Aorta (tissue), 5 donors: ENCODE results near the gene CD3G. TPM values are rescaled to one million over a fixed set of nuclear protein-coding genes. Genes with fewer than 3 reads are reported as not detected.
A peak's percentile ranks its signal among the peaks of the same experiment; 100 is the strongest.

Source experiments
- ATAC-seq: fragments of 200-7000 bp; cut with Tn5 transposase; one replicate; pipeline ENCODE4 v1.9.1; 2022; ENCODE audit warnings: moderate library complexity; ENCODE audit not compliant: low FRiP score
- DNase-seq, 2 donors: peaks; one replicate each; pipeline ENCODE4 v3.0.0-alpha.2; 2020
- H3K27ac ChIP-seq, 2 donors: one replicate each; pipeline ENCODE4 v1.5.1; 2013; ENCODE audit warnings: low read length in 2 of 2, mild to moderate bottlenecking in 2 of 2, moderate library complexity in 2 of 2, control low read depth in 1 of 2, inconsistent platforms in 1 of 2, low read depth in 1 of 2
- H3K27me3 ChIP-seq, 2 donors: one replicate each; pipeline ENCODE4 v1.6.1; 2013; ENCODE audit warnings: control low read depth in 1 of 2, low read length in 1 of 2, mild to moderate bottlenecking in 1 of 2, moderate library complexity in 1 of 2; ENCODE audit not compliant: insufficient read depth in 2 of 2, control insufficient read depth in 1 of 2
- H3K36me3 ChIP-seq, 2 donors: one replicate each; pipeline ENCODE4 v1.6.1; 2013; ENCODE audit warnings: control low read depth in 1 of 2, low read length in 1 of 2, mild to moderate bottlenecking in 1 of 2; ENCODE audit not compliant: insufficient read depth in 2 of 2, control insufficient read depth in 1 of 2
- H3K4me1 ChIP-seq, 2 donors: one replicate each; pipeline ENCODE4 v1.6.1; 2013; ENCODE audit warnings: low read length in 2 of 2, control low read depth in 1 of 2, mild to moderate bottlenecking in 1 of 2, moderate library complexity in 1 of 2; ENCODE audit not compliant: insufficient read depth in 2 of 2, control insufficient read depth in 1 of 2
- H3K4me3 ChIP-seq, 2 donors: one replicate each; pipeline ENCODE4 v1.5.1; 2013; ENCODE audit warnings: low read length in 2 of 2, control low read depth in 1 of 2, mild to moderate bottlenecking in 1 of 2
- H3K9me3 ChIP-seq: one replicate; pipeline ENCODE4 v1.6.1; 2013; ENCODE audit warnings: mild to moderate bottlenecking, low read length; ENCODE audit not compliant: control insufficient read depth
- WGBS, 2 donors: extraction: QIAGEN DNeasy Blood & Tissue Kit; methylation state at CpG; one replicate each; pipeline ENCODE4 v1.1.7; 2013; 5-methylcytosine and 5-hydroxymethylcytosine counted together
- intact Hi-C, 2 donors: fragments of 100-400 bp; cut with DNase I; formaldehyde crosslinking; loops; one replicate each; pipeline versions ENCODE4 v1.14.2 to v1.15.0; 2022
- polyA plus RNA-seq, 2 donors: library from polyadenylated mRNA; stranded (reverse); fragments of 200-250 nt; gene quantifications; one replicate each; pipeline ENCODE4 v1.2.3, GENCODE V29; 2013
- total RNA-seq, 2 donors: library from RNA; stranded (reverse); fragmentation: NEBNext Ultra II Directional; extraction: Animal tissue kit (Norgen Biotek cat#: 25700); gene quantifications; one replicate each; pipeline ENCODE4 v1.2.1, GENCODE V29; 2021
- donor health status: healthy with polysubstance abuse.
- donor health status: Bipolar disorder and iron deficiency.
- donor health status: DM: no; HTN: no; CAD: no.
- donor health status: DM: no; HTN: no; CAD: no.
- donor health status: DM: yes; HTN: yes; CAD: no.

The CD3G gene
- total and polyA plus RNA-seq, 4 donors, result 1.1 to 3.0 TPM; not detected in 2

DNA sequence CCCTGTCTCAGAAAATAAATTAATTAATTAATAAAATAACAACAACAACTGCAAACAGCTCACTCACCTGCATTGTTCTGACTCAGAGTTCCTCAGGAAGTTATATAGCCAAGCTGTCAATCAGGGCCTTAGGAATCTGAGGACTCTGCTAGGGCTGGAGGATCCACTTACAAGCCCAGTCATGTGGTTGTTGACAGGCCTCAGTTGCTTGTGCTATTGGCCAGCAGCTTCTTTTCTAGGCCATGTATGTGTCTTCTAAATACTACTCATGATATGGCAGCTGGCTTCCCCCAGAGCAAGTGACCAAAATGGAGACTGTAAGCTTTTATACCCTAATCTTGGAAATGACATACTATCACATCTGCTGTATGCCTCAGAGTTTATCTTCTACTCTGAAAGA lies 36.4 kb downstream of the CD3G start:
- H3K36me3 ChIP-seq, result peaks cover 12 to 18% of the 10 kb centered on the region in 2 donors
- intact Hi-C loops, result no loop called here
- ATAC-seq, result no peak

DNA sequence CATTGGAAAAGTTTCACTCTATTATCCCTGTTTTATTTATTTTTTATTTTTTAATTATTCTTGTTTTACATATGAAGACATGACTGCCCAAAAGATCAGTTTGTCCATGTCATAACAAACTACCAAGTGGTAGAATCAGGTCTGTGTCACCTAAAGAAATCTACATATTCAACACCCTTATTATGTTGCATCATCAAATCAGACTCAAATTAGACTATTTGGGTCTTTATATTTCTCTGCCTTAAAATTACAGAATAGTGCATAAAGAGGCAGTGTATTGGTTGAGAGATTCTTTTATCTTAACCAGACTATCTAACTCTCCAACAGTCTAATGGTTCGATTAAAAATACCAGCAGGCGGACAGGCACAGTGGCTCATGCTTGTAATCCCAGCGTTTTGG lies 38.8 kb downstream of the CD3G start:
- Histone ChIP-seq H3K9me3 (no peaks in the 10 kb centered on the region), H3K4me3 (no peak overlapping the region), H3K27me3 (no peaks in the 10 kb centered on the region), H3K36me3 (peaks cover 15 to 25% of the 10 kb centered on the region in 2 donors), H3K27ac (no peak overlapping the region), H3K4me1 (no peaks in the 10 kb centered on the region)
- ATAC-seq (no peak), DNase-seq (no peak)
- intact Hi-C loops, result no loop called here
- 91 to 92% methylated on average over 3 of the region's 3 CpGs for WGBS, 2 donors

More for the DNA sequence above, 36.4 kb downstream of the CD3G start:
- Histone ChIP-seq H3K9me3 (no peaks in the 10 kb centered on the region), H3K27me3 (no peaks in the 10 kb centered on the region), H3K4me3 (no peak overlapping the region), H3K4me1 (no peaks in the 10 kb centered on the region), H3K27ac (no peak overlapping the region)
- DNase-seq, result no peak

DNA sequence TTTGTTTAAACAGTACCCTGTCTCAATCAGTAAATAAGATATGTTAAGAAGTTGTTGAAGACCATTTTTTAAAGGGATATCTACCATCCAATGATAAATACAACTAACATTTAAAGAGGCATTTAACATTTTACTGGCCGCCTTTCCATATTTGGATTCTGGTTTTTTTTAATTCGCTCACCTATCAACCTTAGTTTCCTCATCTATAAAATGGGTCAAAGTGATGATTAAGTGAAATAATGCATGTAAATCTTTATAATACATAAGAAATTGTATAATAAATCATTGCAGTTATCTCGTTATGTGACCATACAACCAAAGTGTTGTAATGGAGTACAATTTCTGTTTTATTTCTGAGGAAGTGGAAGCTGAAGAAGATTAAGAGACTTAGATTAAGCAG lies 39.5 kb downstream of the CD3G start:
- no peaks in the 10 kb centered on the region for H3K27me3 ChIP-seq
- peaks cover 15 to 25% of the 10 kb centered on the region in 2 donors for H3K36me3 ChIP-seq
- ATAC-seq (no peak), DNase-seq (no peak)
- 94 to 97% methylated on average over 3 of the region's 3 CpGs for WGBS, 2 donors
- H3K27ac ChIP-seq, result no peak overlapping the region
- no peaks in the 10 kb centered on the region for H3K4me1 ChIP-seq
- H3K4me3 ChIP-seq, result no peak overlapping the region
- no peaks in the 10 kb centered on the region for H3K9me3 ChIP-seq
- intact Hi-C loops, result no loop called here

DNA sequence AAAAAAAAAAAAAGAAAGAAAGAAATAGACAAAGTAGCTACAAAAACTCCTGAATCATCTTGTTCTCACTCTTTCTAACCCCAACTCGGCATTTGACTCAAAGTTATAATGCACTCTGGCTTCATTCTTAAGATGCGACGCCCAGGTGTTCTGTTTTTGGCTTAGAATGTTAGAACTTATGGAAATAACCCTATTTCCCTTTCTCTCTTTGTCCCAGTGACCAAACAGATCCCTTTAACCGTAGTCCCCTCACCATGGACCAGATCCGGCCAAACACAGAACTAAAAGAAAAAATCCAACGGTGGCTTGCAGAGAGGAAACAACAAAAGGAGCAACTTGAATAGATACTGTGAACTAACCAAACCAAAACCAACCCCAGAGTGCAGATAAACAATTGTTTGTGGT lies 52.0 kb downstream of the CD3G start:
- no peak overlapping the region for H3K27ac ChIP-seq
- intact Hi-C loops, result no loop called here
- DNase-seq (no peak), ATAC-seq (no peak)
- H3K9me3 ChIP-seq, result no peaks in the 10 kb centered on the region
- H3K27me3 ChIP-seq, result no peaks in the 10 kb centered on the region
- no peaks in the 10 kb centered on the region for H3K4me1 ChIP-seq
- H3K36me3 ChIP-seq, result peaks cover 4 to 5% of the 10 kb centered on the region in 2 donors
- WGBS, 2 donors, result 85 to 91% methylated on average over 6 of the region's 6 CpGs
- no peak overlapping the region for H3K4me3 ChIP-seq

DNA sequence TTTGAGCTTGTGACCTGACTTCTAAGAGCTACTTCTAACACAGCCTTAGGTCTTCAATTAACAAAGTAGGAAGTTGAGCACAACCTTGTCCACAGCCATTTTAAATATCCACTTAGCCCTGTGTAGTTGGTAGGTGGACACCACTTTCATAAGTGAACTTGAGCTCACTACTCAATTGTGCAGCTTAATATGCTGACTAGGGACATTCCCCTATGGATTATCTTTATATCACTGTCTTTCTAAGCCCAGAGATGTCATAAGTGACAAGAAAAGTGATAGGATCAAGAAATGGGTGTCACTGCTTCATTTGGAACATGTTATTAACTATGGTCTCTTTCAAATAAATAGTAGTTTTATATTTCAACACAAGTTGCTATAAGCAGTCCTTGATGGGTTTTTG lies 53.3 kb downstream of the CD3G start:
- Histone ChIP-seq H3K27me3 (no peaks in the 10 kb centered on the region), H3K9me3 (no peaks in the 10 kb centered on the region), H3K4me3 (no peak overlapping the region), H3K4me1 (no peaks in the 10 kb centered on the region), H3K27ac (no peak overlapping the region), H3K36me3 (peaks cover 3 to 4% of the 10 kb centered on the region in 2 donors)
- intact Hi-C loops, result no loop called here
- DNase-seq (no peak), ATAC-seq (no peak)

DNA sequence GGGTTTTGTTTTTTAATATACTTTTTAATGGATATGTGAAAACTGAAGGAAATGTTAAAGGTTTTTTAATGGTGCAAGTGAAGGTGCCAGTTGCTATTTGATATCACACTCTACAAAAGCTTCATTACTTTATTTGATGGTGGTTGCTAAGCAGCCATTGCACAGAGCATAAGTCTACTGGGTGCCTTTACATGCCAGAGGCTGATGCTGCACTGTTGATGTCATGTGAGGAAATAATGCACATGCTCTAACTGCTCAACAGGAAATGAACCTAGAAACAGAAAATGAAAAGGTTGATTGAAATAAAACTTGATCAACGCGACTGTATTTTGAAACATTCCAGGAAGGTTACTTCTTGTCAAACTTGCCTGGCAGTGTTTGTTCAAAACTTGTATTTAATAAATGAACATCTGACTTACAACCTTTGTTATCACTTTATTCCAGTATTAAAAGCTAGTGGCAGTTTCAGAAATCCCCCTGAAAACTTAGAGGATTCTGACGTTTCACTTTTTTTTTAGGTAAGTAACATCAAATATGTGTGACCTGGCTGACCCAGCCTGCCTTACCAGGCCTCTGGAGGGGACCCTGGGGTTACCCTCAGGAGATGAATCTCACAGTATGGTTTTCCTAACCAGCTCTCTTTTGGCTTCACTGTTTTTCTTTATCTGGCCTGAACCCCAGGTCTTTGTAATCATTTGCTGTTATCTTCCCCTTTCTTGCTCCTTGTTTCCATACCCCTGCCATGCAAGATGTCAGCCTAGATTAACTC lies 54.8 kb downstream of the CD3G start:
- 66% methylated on average over 3 of the region's 3 CpGs for WGBS, 2 donors
- Histone ChIP-seq H3K4me1 (no peaks in the 10 kb centered on the region), H3K9me3 (no peaks in the 10 kb centered on the region), H3K36me3 (peaks cover 0 to 4% of the 10 kb centered on the region in 2 donors), H3K27me3 (no peaks in the 10 kb centered on the region), H3K4me3 (no peak overlapping the region), H3K27ac (no peak overlapping the region)
- ATAC-seq (no peak), DNase-seq (no peak)
- intact Hi-C loops, result no loop called here

DNA sequence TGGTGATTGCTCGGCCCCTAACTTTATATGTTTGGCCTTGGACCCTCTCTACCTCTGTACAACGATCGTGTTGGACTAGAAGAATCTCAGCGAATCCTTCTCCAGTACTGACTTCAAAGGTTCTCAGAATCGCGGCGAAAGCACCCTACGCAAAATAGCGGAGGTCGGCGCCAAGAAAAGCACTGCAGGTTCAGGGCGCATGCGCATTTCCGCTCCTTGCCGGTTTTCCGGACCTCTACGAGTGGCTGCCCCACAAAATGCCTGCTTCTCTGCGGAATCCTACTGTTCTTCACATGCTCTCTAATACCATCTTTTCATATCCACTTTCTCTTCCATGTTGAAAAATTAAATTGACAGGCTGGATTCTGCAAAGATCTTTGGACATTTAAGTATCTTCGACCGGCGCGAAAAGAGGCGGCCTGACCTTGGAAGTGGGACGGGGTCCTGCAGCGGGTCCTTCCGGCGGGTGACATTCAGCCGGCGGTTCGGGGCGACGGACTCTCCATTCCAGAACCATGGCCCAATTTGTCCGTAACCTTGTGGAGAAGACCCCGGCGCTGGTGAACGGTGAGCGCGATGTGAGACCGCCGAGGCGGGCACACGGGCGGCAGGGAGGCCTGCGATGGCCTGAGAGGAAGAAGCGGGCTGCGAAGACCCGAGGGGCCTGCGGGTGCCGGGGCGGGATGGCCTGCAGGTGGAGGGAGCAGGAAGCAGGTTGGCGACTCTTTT lies 57.2 kb downstream of the CD3G start, which contains the start of gene ATP5MG:
Gene ATP5MG (plus strand): TSS at position 456 of the 729 bp plus-strand sequence. CDS start 60 bp downstream, at position 516.
- H3K9me3 ChIP-seq, result no peaks in the 10 kb centered on the region
- intact Hi-C loops, result loop anchor here (1.0 to 5.0 kb wide), 3 partner anchors 36 to 86 kb away; partner anchors contain the start of gene KMT2A (in 1 of the 2)
- WGBS, 2 donors, result 0% methylated on average over 51 of the region's 51 CpGs
- H3K4me1 ChIP-seq, result no peaks in the 10 kb centered on the region
- H3K4me3 ChIP-seq, result peak within 1 kb of the TSS; percentile 65 to 93
- peak within 1 kb of the TSS in 1 of 2 donors; percentile 73 for H3K27ac ChIP-seq
- H3K36me3 ChIP-seq, result no peaks in the 10 kb centered on the region
- H3K27me3 ChIP-seq, result no peaks in the 10 kb centered on the region
- peak; percentile 94 to 97 for DNase-seq
- ATAC-seq, result peak; percentile 95

DNA sequence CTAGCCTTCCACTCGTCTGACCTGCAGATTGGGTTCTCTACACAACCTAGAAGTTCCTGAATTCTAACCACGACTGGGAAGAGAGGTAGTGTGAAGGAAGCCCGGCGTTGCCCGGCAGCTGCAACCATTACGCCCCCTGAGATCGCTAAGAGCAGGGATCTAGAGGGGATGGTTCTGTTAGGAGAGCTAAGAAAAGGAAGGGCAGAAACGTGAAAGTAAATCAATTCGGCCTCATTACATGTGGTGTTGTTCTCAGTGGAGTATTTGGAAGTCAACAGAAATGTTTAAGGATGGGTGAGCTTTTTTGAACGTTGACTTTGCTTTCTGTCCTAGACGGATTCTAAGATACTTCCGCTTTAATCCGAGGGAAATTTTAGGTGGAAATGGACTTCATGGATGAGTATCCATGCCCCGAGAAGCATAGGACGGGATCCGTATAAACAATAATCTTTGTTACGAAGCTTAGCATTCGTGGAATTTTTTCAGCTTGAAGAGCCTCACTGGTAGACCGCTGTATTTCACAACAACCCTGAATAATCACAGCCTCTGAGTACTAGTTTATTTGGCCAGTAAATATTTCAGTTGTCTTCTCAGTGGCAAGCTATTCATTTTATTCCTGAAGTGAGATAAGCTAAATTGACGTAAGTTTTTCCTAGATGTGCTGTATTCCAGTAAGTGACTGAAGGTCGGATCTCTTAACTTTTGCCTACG lies 57.9 kb downstream of the CD3G start:
- H3K36me3 ChIP-seq, result no peaks in the 10 kb centered on the region
- H3K4me1 ChIP-seq, result no peaks in the 10 kb centered on the region
- WGBS, 2 donors, result 1% methylated on average over 22 of the region's 22 CpGs
- intact Hi-C loops, result loop anchor here (1.0 to 5.0 kb wide), 3 partner anchors 35 to 85 kb away; partner anchors contain the start of gene KMT2A (in 1 of the 2)
- ATAC-seq, result no peak
- peak overlapping the region in 1 of 2 donors; percentile 43 for H3K27ac ChIP-seq
- no peaks in the 10 kb centered on the region for H3K9me3 ChIP-seq
- DNase-seq, result no peak
- H3K4me3 ChIP-seq, result peak overlapping the region; percentile 64 to 93
- no peaks in the 10 kb centered on the region for H3K27me3 ChIP-seq
